Measurements from ENCODE around the gene PGGT1B.
"Not testable (repeated sequence)": the region's sequence is repeated elsewhere in the genome, so short reads cannot be mapped to it uniquely, and the experiment has no call there.

PGGT1B gene

DNA sequence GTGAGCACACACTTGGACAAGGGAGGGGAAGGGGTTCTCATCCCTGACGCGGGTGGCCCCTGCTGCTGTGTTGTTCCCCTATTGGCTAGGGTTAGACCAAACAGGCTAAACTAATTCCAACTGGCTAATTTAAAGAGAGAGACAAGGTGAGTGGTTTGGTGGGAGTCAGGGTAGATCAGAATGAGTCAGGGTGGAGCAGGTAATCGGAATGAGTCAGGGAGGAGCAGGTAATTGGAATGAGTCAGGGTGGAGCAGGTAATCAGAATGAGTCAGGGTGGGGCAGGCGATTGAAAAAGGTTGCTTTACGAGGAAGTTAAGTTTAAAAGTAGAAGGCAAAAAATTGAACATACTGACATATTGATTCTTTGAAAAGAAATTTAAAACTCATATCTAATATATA is 13.3 kb downstream of the PGGT1B start:
- not testable (repeated sequence) for DNase-seq

DNA sequence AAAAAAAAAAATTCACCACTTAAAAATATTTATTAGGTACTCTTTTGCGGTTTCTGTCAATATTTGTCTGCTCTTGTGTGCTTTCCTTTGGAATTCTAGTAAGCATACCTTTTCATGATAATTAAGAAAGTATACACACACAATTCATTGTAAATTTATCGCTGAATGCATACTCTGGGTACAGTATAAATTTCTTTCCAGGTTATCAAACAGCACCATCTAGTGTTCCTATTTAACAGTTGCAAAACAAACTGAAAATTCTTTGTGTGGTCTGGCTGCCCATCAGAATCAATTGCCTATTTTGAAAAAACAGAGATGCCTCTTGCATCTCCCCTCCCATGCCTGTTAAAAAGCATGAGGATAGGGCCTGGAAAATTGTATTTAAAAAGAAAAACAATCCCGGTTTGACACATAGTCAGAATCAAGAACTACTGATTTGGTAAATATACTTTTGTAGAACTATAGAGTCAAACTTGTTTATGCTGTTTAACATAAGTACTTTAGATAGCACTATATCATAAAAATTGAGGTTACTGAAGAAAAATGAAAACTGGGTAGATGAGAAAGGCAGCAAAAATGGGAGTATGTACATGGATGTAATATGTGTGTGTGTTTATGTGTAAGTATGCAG is 16.2 kb downstream of the PGGT1B start:
- no peak for DNase-seq

- no peak for DNase-seq
These were observed 19.3 kb downstream of the PGGT1B start for GRCh38 chr5:115243412-115243811.

DNA sequence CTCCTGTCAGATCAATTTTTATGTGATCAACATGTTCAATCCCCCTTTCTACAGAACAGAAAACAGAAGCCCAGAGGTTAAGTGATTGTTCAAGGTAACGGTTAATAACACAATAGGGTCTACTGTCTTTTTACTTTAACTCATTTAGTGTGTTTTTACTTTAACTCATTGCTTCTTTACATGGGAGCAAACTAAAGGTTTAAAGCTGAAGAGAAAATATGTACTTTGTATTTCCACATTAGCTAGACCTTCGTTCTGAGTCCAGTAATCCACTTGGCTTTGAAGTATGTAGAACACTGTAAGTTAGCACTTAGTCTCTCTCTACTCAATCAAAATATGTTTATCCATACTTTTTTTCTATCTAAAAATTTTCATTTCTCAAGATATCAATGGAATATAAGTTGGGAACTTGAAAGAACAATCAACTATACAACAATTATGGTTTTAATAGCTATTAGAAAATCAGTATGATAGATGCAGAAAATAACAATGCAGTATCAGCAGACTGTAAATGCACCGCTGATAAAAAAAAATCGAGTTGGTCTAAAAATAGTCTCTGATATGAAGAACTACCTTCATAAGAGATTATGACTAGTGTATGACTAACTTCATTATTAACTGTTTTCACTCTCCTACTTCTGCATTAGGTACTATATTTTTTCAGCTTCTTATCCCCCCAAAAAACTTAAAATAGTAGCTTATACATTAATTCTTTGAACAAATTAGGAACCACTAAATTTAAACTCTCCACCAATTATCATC is 20.6 kb downstream of the PGGT1B start:
- no peak for DNase-seq

DNA sequence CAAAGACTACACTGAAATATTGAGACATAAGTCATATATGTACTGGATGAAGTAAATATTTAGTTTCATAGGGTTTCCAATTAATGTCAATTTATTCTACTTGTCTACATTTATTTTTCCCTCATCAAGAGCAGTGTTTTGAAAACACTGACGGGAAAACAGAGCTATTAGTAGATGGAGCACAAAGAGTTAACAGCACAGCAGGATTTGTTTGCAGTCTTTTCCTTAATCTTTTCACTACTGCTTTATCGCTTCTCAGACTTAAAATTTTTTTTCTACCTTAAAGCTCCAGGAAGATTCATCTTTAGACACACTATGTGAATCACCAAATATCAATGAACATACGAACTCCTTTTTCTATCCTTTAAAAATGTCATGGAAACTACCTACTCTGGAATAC is 25.6 kb downstream of the PGGT1B start:
- DNase-seq, result no peak

GRCh38 chr5:115236599-115236998 is 26.1 kb downstream of the PGGT1B start:
- no peak for DNase-seq

DNA sequence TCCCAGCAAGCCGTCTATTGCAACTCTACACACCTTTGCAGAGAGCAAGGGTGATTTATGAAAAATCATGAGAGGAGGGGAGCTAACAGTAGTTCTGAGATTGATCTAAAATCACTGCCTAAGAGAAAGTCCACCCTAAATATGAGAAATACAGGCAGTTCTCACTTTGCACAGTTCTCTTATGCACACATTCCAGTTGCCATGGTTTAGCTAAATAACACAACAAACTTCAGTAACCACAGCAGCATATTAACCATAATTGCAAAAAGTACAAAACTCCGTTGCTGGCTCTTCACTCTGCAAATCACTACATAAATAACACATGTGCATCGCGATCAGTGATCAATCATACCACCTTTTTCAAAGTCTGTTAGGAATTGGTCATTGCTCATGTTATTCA is 31.1 kb downstream of the PGGT1B start:
- no peak for DNase-seq

GRCh38 chr5:115229606-115230005 is 33.1 kb downstream of the PGGT1B start:
- no peak for DNase-seq

GRCh38 chr5:115227281-115227680 is 35.4 kb downstream of the PGGT1B start:
- no peak for DNase-seq

GRCh38 chr5:115214541-115214940 is 48.1 kb downstream of the PGGT1B start:
- DNase-seq, result no peak

GRCh38 chr5:115209279-115209678 is 53.4 kb downstream of the PGGT1B start:
- DNase-seq, result peak; percentile 67

- DNase-seq, result no peak
These were observed 59.7 kb downstream of the PGGT1B start for GRCh38 chr5:115202952-115203351.

GRCh38 chr5:115196161-115196560 is 66.5 kb downstream of the PGGT1B start:
- DNase-seq, result no peak

GRCh38 chr5:115194676-115195075 is 68.0 kb downstream of the PGGT1B start:
- DNase-seq, result no peak

DNA sequence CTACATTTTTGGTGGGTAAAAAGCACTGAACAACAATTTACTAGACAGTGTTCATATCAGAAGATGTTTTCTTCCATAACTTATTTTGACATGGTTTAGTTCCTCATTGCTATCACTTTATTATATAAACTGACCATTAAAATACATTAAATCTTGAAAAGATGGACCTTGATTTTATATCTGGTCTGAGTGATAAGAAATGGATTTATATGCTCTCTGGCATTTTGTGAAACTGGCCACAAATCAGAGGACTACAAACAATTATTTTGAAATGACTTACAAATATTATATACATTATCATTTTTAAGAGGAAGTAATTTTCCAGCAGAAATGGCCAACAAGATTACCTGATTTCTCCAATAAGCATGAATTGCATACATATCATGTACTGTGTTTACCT is 69.4 kb downstream of the PGGT1B start:
- DNase-seq, result no peak

DNA sequence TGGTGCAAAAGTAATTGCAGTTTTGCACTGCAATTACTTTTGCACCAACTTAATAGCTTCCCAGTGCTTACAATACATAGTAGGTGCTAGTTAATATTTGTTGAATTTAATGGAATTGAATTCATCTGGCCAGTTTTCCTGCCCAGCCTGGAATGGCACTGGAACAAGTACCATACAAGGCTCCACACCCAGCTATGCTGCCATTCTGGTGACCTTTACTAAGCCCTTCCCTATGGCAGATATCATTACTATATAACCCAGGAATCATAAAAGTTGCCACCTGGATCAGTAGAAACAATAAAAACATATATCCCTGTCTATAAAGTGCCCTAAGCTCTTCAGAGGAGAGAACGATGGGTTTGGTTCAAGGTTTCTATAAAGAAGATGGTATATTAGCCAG is 70.6 kb downstream of the PGGT1B start:
- DNase-seq, result no peak

DNA sequence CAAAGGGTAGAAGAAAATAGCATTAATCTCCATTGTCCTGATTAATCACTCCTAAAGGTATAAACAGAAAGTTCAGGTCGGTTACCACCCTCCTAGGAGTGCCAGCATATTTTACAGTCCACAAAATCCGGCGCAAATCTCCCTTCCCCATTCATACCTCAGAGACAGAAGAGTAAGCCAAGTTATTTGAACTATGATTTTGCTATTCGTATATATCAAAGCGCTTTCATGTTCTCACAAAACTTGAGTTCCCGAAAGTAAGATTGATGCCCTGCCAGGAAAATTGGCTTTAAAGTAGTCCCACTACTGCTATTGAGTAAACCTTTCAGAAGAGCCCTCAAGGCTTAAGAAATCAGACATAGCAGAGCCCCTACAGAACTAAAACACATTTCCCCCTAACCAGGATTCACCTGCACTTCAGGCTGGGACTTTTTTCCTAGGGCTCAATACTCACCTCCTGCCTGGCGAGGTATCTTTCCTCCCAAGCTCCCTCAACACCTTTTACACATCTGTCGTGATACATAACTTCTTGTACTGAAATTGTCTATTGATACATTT is 71.1 kb downstream of the PGGT1B start:
- DNase-seq, result no peak

GRCh38 chr5:115190388-115190787 is 72.3 kb downstream of the PGGT1B start:
- no peak for DNase-seq

DNA sequence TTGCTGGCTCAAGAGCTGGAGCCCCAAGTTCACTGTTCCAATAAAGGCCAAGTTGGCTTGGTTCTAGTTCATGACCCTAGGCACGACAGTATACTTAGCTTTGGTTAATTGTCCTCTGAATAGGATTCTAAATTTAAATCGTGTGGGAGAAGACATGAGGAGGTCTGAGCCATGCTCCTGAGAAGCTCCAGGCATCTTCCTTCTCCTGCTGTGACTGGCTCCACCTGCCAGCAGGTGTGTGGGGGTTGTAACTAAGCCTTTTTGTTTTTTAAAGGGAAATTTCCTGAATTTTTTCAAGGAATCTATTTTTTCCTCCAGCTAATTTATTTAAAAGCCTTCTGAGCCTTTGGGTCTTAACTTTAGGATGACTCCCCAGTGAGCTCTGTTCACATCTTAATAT is 72.8 kb downstream of the PGGT1B start:
- DNase-seq, result no peak

- no peak for DNase-seq
These were observed 75.9 kb downstream of the PGGT1B start for GRCh38 chr5:115186794-115187193.

- DNase-seq, result no peak
These were observed 77.9 kb downstream of the PGGT1B start for GRCh38 chr5:115184770-115185169.

DNA sequence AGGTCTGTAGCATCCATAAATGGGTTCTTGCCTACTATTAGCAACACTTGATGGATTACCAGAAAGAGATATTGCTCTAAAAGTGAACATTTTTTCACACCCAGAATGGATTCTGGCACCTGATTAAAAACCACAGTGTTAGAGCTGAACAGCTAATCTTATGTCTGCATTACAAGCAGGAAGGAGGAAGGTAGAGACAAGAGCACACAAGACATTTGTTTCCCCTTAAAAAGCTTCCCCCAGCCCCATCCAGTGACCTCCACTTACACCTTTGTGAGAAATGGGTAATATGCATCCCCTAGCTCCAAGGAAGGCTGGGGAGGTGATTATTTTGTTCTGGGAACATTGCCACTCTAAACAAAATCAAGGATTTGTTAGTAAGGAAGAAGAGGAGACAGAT is 80.9 kb downstream of the PGGT1B start:
- no peak for DNase-seq

DNA sequence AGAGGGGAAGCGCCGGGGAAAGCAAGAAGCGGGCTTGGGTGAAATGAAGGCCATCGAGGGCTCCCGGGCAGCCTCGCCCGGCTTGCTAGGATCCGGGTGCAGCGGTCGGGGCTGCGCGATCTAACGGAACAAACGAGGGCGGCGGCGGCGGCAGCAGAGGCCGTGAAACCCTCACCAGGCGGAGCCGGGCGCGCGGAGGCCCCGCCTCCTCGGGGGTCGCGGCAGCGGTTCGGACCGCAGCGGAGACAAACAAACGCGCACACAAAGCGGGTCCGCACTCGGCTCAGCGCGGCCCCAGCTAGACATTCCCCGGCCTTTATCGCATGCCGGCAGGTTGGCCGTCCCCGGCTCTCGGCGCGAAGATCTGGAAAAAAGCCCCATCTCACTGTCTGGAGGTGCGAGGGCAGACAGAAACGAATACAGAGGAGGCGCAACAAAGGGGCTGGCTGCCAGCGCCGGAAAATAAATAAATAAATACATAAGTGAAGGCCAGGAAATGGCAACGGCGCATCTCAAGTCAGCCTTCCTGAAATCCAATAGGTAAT is 82.4 kb downstream of the PGGT1B start:
- DNase-seq, result no peak
